AG04449 (cell line): ENCODE measurements around the gene NUP214.

Source experiments
- CTCF ChIA-PET: fragments of 350-600 bp; formaldehyde crosslinking; extraction: SDS; loops from one replicate; lab custom pipeline; 2021; ENCODE audit warnings: antibody characterized with exemption; lab: Yijun Ruan, JAX
- POLR2A ChIA-PET: fragments of 400-600, 350-600 bp; formaldehyde crosslinking; extraction: SDS; loops from one replicate; lab custom pipeline; 2020; ENCODE audit warnings: antibody characterized with exemption, inconsistent platforms; lab: Yijun Ruan, JAX
- DNase-seq: peaks from one replicate; pipeline ENCODE4 v3.0.0-alpha.2; 2010; ENCODE audit warnings: low read depth, low spot score
- H3K4me3 ChIP-seq: 2 replicates; pipeline ENCODE4 v1.5.1; 2011; ENCODE audit warnings: low read depth, mild to moderate bottlenecking, control low read depth, low read length
- TF ChIP-seq, protein P1 (sequence below): IDR thresholded peaks from one replicate; pipeline ENCODE4 v1.5.1; 2011; ENCODE audit warnings: mild to moderate bottlenecking, moderate library complexity, low read length, control low read depth, inconsistent platforms; ENCODE audit not compliant: insufficient read depth; ENCODE audit errors: missing control alignments

The NUP214 gene

GRCh38 chr9:131082774-131083512 lies 42.4 kb upstream of the NUP214 start:
- no peak overlapping the region for H3K4me3 ChIP-seq
- TF ChIP-seq, protein P1, sequence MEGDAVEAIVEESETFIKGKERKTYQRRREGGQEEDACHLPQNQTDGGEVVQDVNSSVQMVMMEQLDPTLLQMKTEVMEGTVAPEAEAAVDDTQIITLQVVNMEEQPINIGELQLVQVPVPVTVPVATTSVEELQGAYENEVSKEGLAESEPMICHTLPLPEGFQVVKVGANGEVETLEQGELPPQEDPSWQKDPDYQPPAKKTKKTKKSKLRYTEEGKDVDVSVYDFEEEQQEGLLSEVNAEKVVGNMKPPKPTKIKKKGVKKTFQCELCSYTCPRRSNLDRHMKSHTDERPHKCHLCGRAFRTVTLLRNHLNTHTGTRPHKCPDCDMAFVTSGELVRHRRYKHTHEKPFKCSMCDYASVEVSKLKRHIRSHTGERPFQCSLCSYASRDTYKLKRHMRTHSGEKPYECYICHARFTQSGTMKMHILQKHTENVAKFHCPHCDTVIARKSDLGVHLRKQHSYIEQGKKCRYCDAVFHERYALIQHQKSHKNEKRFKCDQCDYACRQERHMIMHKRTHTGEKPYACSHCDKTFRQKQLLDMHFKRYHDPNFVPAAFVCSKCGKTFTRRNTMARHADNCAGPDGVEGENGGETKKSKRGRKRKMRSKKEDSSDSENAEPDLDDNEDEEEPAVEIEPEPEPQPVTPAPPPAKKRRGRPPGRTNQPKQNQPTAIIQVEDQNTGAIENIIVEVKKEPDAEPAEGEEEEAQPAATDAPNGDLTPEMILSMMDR, result no peak
- ChIA-PET POLR2A (no interaction called here), CTCF (interaction anchor here (1.1 to 1.2 kb wide), 2 partner anchors 25 to 254 kb away, joined by 3 read pairs; no protein-coding TSS in a partner anchor)
- DNase-seq, result no peak

- ChIA-PET CTCF (interaction anchor here (1.2 to 1.5 kb wide), 2 partner anchors 28 to 29 kb away, joined by 3 to 6 read pairs; no protein-coding TSS in a partner anchor), POLR2A (interaction anchor here (0.6 kb wide), 1 partner anchor 169 kb away, joined by 3 read pairs; no protein-coding TSS in a partner anchor)
- no peak overlapping the region for H3K4me3 ChIP-seq
- TF ChIP-seq, protein P1, result no peak
- DNase-seq, result no peak
Observed at GRCh38 chr9:131084661-131085369, 40.6 kb upstream of the NUP214 start.

DNA sequence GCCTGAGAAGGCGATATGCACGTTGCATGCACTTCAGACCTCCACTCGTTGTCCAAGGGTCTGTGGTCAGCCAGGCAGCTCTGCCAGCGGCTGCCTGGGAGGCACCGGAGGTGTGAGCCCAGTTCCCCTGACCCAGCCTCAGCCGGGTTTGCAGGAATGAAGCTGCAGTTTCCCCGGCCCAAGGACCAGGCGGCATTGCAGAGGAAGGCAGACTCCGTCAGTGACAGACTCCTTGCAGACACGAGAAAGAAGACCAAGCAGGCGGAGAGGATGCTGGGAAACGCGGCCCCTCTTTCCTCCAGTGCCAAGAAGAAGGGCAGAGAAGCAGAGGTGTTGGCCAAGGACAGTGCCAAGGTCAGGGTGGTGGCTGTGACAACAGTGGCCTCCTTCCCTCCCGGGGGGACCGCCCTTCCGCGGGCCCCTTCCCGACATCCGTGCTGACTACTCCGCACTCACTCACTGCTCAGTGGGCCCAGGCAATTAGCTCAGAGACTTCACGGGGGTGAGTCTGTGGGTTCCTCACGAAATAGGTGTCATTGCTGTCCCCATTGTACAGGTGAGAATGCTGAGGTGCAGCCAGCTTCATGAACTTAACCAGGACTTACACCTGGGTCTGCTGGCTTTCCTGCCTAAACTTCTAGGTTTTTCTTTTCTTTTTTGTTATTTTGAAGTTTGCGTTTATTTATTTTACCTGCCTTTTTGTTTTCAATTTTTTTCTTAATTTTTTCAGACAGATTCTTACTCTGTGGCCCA lies 39.8 kb upstream of the NUP214 start:
- ChIA-PET CTCF (interaction anchor here (1.2 to 1.5 kb wide), 2 partner anchors 28 to 30 kb away, joined by 3 to 6 read pairs; no protein-coding TSS in a partner anchor), POLR2A (interaction anchor here (0.6 kb wide), 1 partner anchor 168 kb away, joined by 3 read pairs; no protein-coding TSS in a partner anchor)
- TF ChIP-seq, protein P1, result no peak
- H3K4me3 ChIP-seq, result no peak overlapping the region
- DNase-seq, result no peak

- POLR2A ChIA-PET, result no interaction called here
- no peak overlapping the region for H3K4me3 ChIP-seq
- DNase-seq, result no peak
- TF ChIP-seq, protein P1, result no peak
- CTCF ChIA-PET, result interaction anchor here (1.0 to 1.4 kb wide), 2 partner anchors 30 to 41 kb away, joined by 3 to 5 read pairs; no protein-coding TSS in a partner anchor
Observed at GRCh38 chr9:131087354-131087893, 38.0 kb upstream of the NUP214 start.

DNA sequence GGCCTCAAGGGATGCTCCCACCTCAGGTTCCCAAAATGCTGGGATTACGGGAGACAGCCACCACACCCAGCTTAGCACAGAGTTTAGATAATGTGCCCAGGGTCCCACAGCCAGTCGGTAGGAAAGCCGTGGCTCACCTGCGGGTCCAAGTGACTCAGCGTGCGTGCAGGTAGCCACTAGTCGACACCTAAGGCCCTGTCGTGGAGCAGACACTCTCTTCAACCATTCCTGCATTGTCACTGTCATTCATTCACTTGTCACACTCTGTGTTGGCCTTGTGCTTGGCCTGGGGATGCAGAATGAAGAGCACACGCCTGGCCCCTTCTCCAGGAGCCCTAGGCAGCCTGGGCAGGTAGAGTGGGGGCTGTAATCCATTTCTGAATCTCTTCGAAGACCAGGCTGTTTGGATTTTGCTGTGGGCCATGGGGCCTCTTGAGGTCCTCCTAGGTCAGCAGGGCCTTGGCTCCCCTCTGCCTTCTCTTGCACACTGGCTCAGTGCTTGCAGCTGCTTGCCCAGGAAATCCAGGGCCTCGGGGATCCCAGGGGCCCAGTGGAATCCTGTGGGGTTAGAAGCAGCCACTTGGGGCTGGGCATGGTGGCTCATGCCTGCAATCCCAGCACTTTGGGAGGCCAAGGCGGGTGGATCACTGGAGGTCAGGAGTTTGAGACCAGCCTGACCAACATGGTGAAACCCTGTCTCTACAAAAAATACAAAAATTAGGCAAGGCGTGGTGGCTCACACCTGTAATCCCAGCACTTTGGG lies 35.2 kb upstream of the NUP214 start:
- TF ChIP-seq, protein P1, result no peak
- CTCF ChIA-PET, result interaction anchor here (1.2 kb wide), 1 partner anchor 15 kb away, joined by 3 read pairs; no protein-coding TSS in a partner anchor
- POLR2A ChIA-PET, result no interaction called here

More for the DNA sequence above, 35.2 kb upstream of the NUP214 start:
- H3K4me3 ChIP-seq, result no peak overlapping the region
- no peak for DNase-seq
